ENCODE measurements around the gene MORF4L1.
"Not testable (repeated sequence)": the region's sequence is repeated elsewhere in the genome, so short reads cannot be mapped to it uniquely, and the experiment has no call there.

The MORF4L1 gene

GRCh38 chr15:78872155-78872971 is at the start of gene MORF4L1:
MORF4L1 (plus strand) TSS chr15:78872890; CDS start chr15:78873018, 128 bp downstream.
- peak; percentile 89 for DNase-seq

- no peak for DNase-seq
Measured at GRCh38 chr15:78828920-78829319, 43.8 kb upstream of the MORF4L1 start.

- no peak for DNase-seq
Measured at GRCh38 chr15:78830514-78831228, 42.0 kb upstream of the MORF4L1 start.

GRCh38 chr15:78831229-78832207 is 41.2 kb upstream of the MORF4L1 start:
- DNase-seq, result no peak

GRCh38 chr15:78836333-78836732 is 36.4 kb upstream of the MORF4L1 start:
- no peak for DNase-seq

- no peak for DNase-seq
Measured at GRCh38 chr15:78837131-78837530, 35.6 kb upstream of the MORF4L1 start.

GRCh38 chr15:78837543-78837942 is 35.1 kb upstream of the MORF4L1 start:
- no peak for DNase-seq

GRCh38 chr15:78838489-78838888 is 34.2 kb upstream of the MORF4L1 start:
- DNase-seq, result no peak

- not testable (repeated sequence) for DNase-seq
Measured at GRCh38 chr15:78839151-78839550, 33.5 kb upstream of the MORF4L1 start.

GRCh38 chr15:78840661-78841375 is 31.9 kb upstream of the MORF4L1 start:
- DNase-seq, result no peak

GRCh38 chr15:78841376-78841706 is 31.3 kb upstream of the MORF4L1 start:
- no peak for DNase-seq

GRCh38 chr15:78841891-78842290 is 30.8 kb upstream of the MORF4L1 start:
- no peak for DNase-seq

GRCh38 chr15:78842519-78842918 is 30.2 kb upstream of the MORF4L1 start:
- DNase-seq, result no peak

GRCh38 chr15:78846906-78847305 is 25.8 kb upstream of the MORF4L1 start:
- DNase-seq, result not testable (repeated sequence)

- not testable (repeated sequence) for DNase-seq
Measured at GRCh38 chr15:78847387-78847906, 25.2 kb upstream of the MORF4L1 start.

- no peak for DNase-seq
Measured at GRCh38 chr15:78850352-78850751, 22.3 kb upstream of the MORF4L1 start.

- DNase-seq, result no peak
Measured at GRCh38 chr15:78850941-78851755, 21.5 kb upstream of the MORF4L1 start.

GRCh38 chr15:78853500-78853899 is 19.2 kb upstream of the MORF4L1 start:
- no peak for DNase-seq

GRCh38 chr15:78854833-78855372 is 17.8 kb upstream of the MORF4L1 start:
- DNase-seq, result no peak

- DNase-seq, result no peak
Measured at GRCh38 chr15:78855746-78856145, 16.9 kb upstream of the MORF4L1 start.

Measured in NCI-H146 (cell line).